Stimulated activated effector memory CD8-positive, alpha-beta T cell treated with anti-CD3 and anti-CD28 coated beads, Interleukin-12 subunit alpha, Interleukin-12 subunit beta, amount 100 ng/mL, for 72 hours (primary cell): ENCODE measurements around the gene RETREG3.
"Not testable (repeated sequence)": the region's sequence is repeated elsewhere in the genome, so short reads cannot be mapped to it uniquely, and the experiment has no call there.

Experiments used
- ATAC-seq: fragments of 150-1000 bp; cut with Tn5 transposase; 2 replicates; pipeline ENCODE4 v1.10.0; 2021
- DNase-seq, 2 donors: peaks; one replicate each; pipeline ENCODE4 v3.0.0; 2021 to 2022; ENCODE audit warnings: low spot score in 2 of 2
- H3K27ac Mint-ChIP-seq: one replicate; pipeline ENCODE4 v1.8.0; 2022; ENCODE audit warnings: mild to moderate bottlenecking, mixed read lengths
- H3K36me3 Mint-ChIP-seq: one replicate; pipeline ENCODE4 v1.8.0; 2022; ENCODE audit warnings: mild to moderate bottlenecking, mixed read lengths
- H3K4me1 Mint-ChIP-seq: one replicate; pipeline ENCODE4 v1.8.0; 2022; ENCODE audit warnings: mixed read lengths
- H3K4me3 Mint-ChIP-seq: one replicate; pipeline ENCODE4 v1.8.0; 2022; ENCODE audit warnings: mild to moderate bottlenecking, mixed read lengths
- H3K9me3 Mint-ChIP-seq: one replicate; pipeline ENCODE4 v1.8.0; 2022; ENCODE audit warnings: mixed read lengths

The RETREG3 gene

GRCh38 chr17:42623732-42624596, 14.8 kb upstream of the RETREG3 start:
- Mint-ChIP-seq H3K27ac (no peak overlapping the region), H3K9me3 (no peaks in the 10 kb centered on the region), H3K36me3 (no peaks in the 10 kb centered on the region), H3K4me1 (peaks cover 2% of the 10 kb centered on the region), H3K4me3 (no peak overlapping the region)
- ATAC-seq (no peak), DNase-seq (no peak)

DNA sequence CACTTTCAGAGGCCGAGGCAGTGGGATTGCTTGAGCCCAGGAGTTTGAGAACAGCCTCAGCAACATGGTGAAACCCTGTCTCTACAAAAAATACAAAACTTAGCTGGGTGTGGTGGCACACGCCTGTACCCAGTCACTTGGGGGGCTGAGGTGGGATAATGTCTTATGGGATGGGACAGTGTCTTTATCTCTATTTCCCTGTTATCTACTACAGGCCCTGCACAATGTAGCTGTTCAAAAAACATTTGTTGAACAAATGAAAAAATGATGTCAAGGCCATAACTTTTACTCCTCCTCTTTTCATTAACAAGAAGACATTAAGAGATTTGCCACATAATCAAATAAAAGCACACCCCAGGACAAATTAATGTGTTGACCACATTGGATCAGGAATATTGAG, 14.1 kb upstream of the RETREG3 start:
- H3K9me3 Mint-ChIP-seq: no peaks in the 10 kb centered on the region
- no peaks in the 10 kb centered on the region for H3K36me3 Mint-ChIP-seq
- ATAC-seq: no peak

DNA sequence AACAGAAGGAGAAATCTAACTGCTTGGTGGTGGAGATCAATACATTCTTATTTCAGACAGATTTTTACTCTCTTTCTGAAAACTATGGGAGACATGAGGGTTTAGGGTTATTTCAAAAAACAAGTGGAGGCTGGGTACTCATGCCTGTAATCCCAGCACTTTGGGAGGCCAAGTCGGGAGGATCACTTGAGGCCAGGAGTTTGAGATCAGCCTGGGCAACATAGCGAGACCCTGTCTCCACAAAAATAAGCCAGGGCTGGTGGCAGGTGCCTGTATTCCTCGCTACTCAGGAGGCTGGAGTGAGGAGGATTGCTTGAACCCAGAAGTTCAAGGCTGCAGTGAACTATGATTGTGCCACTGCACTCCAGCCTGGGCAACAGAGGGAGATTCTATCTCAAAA, 12.8 kb upstream of the RETREG3 start:
- H3K4me3 Mint-ChIP-seq, H3K9me3 Mint-ChIP-seq, H3K36me3 Mint-ChIP-seq, ATAC-seq, DNase-seq, H3K27ac Mint-ChIP-seq: not testable (repeated sequence)
- peaks cover 12% of the 10 kb centered on the region for H3K4me1 Mint-ChIP-seq

More for the DNA sequence above, 14.1 kb upstream of the RETREG3 start:
- Mint-ChIP-seq H3K27ac (no peak overlapping the region), H3K4me3 (no peak overlapping the region), H3K4me1 (peaks cover 9% of the 10 kb centered on the region)
- no peak for DNase-seq

GRCh38 chr17:42618442-42619150, 9.4 kb upstream of the RETREG3 start:
- Mint-ChIP-seq H3K4me3 (no peak overlapping the region), H3K9me3 (no peaks in the 10 kb centered on the region), H3K27ac (peak overlapping the region; percentile 23), H3K4me1 (peaks cover 12% of the 10 kb centered on the region), H3K36me3 (peaks cover 24% of the 10 kb centered on the region)
- ATAC-seq: peak; percentile 37
- no peak for DNase-seq

DNA sequence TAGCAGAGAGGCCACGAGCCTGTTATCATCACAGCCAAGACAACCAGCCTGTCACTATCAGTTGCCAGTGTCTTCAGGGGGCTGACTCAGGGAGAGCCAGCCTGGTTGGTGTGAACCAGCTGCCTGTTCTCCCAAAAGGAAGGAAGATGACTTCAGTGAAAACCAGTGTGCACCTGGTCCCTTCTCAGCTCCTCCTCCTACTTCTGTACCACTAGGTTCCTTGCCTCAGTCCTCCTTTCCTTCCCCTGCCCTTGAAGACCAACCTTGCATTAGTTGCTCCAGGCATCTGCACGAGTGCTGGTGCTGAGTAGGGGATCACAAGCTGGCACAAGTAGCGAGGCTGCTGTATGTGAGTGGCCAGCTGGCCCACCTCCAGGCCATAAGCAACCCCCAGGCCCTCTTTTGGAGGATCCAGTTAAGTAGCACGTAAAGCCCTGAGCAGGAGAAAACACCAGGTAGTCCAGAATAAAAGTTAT, 8.8 kb upstream of the RETREG3 start:
- no peak for ATAC-seq
- DNase-seq: no peak
- no peak overlapping the region for H3K4me3 Mint-ChIP-seq
- H3K4me1 Mint-ChIP-seq: peaks cover 12% of the 10 kb centered on the region
- H3K27ac Mint-ChIP-seq: peak overlapping the region; percentile 23
- H3K36me3 Mint-ChIP-seq: peaks cover 30% of the 10 kb centered on the region
- H3K9me3 Mint-ChIP-seq: no peaks in the 10 kb centered on the region

GRCh38 chr17:42613699-42614295, 4.6 kb upstream of the RETREG3 start:
- no peak for ATAC-seq
- Mint-ChIP-seq H3K27ac (no peak overlapping the region), H3K9me3 (no peaks in the 10 kb centered on the region), H3K4me1 (peaks cover 9% of the 10 kb centered on the region), H3K4me3 (no peak overlapping the region), H3K36me3 (peaks cover 56% of the 10 kb centered on the region)
- DNase-seq: no peak

- Mint-ChIP-seq H3K9me3 (no peaks in the 10 kb centered on the region), H3K4me3 (no peak overlapping the region)
Observed at GRCh38 chr17:42612013-42612412, 2.8 kb upstream of the RETREG3 start.

DNA sequence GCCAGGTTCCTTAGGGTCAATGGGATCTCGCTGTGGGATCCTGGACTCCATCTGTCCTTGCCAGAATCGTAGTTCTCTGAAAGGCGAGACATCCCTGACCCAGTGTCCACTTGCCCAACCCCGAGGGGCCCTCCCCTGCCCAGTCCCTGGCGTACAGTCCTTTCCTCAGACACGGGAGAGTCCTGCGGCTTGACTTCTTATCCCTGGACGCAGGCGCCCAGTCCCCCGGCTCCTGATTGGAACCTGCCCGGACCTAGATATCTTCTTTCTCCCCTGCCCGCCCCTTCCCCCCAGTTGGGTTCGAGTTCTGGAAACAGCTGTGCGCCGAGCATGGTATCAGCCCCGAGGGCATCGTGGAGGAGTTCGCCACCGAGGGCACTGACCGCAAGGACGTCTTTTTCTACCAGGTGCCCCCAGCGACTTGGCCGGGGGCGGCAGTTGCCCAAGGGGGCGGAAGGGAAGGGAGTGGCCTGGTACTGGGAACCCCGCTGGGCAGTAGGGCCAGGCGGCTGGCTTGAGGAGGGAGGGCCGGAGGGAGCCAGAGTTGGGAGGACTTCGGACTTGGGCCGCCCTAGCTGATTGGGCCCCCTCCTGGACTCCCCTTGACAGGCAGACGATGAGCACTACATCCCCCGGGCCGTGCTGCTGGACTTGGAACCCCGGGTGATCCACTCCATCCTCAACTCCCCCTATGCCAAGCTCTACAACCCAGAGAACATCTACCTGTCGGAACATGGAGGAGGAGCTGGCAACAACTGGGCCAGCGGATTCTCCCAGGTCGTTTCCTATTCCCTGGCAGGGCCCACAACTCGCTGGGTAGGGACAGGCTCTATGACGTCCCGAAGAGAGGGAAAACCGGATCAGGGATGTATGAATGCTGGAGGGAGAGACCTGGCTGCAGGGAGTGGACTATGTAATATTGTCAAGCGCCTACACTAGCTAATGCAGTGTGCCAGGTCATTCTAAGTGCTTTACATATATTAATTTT, 934 bp upstream of the RETREG3 start:
- Mint-ChIP-seq H3K27ac (peak overlapping the region; percentile 97), H3K4me3 (peak overlapping the region; percentile 95), H3K36me3 (peaks cover 62% of the 10 kb centered on the region), H3K4me1 (peaks cover 33% of the 10 kb centered on the region)
- H3K9me3 Mint-ChIP-seq, ATAC-seq: not testable (repeated sequence)
- DNase-seq: peak in 1 of 2 donors; percentile 16

More at GRCh38 chr17:42612013-42612412, 2.8 kb upstream of the RETREG3 start:
- no peak for ATAC-seq
- H3K36me3 Mint-ChIP-seq: peaks cover 60% of the 10 kb centered on the region
- no peak overlapping the region for H3K27ac Mint-ChIP-seq
- H3K4me1 Mint-ChIP-seq: peaks cover 14% of the 10 kb centered on the region
- DNase-seq: no peak

DNA sequence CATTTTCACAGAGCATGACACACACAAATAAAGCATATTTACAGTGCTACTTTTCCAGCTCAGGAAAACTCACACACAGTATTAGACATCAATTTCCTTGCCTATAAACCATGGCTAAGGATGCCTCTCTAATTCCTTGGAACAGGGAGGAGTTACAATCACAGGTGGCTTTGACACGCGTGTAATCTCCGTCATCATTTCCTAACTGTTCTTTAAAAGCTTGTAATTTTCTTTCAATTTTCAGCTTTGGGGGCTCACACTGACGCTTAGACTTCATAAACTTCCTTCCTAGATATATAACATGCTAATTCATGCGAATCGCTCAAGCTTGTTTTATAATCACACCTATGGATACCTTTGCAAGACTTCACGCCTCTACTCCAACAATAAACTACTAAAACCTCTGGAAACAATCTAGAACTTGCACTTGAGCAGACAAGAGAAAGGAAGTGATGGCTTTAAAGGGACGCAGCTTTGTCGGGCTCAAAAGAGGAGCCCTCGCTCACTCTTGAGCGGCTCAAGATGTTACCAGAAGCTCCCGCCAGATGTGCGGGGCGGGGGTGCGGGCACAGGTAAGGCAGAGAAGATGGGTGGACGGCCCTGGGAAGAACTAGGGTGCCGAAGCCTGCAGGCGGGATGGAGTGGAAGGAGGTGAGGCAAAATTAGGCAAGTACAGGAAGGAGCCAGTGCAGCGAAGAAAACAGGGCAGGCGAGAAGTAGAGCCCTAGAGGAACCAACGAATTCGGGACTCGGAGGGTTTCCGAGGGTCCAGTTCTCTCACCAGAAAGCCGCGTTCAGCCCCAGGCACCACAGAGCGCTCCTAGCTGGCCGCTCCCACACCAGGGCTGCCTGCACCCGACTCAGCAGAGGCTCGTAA, 631 bp downstream of the RETREG3 start:
- H3K36me3 Mint-ChIP-seq: peaks cover 62% of the 10 kb centered on the region
- DNase-seq (peak in 1 of 2 donors; percentile 70), ATAC-seq (peak; percentile 73)
- H3K4me1 Mint-ChIP-seq: peaks cover 45% of the 10 kb centered on the region
- H3K27ac Mint-ChIP-seq: peak overlapping the region; percentile 97
- no peaks in the 10 kb centered on the region for H3K9me3 Mint-ChIP-seq
- H3K4me3 Mint-ChIP-seq: peak overlapping the region; percentile 95

- Mint-ChIP-seq H3K9me3 (no peaks in the 10 kb centered on the region), H3K27ac (peak overlapping the region; percentile 97), H3K4me3 (peak overlapping the region; percentile 95), H3K4me1 (peaks cover 52% of the 10 kb centered on the region), H3K36me3 (peaks cover 62% of the 10 kb centered on the region)
- ATAC-seq: no peak
- DNase-seq: no peak
Observed at GRCh38 chr17:42607769-42608168, 1.4 kb downstream of the RETREG3 start.

- Mint-ChIP-seq H3K4me3 (no peak overlapping the region), H3K36me3 (peaks cover 70% of the 10 kb centered on the region), H3K27ac (no peak overlapping the region), H3K4me1 (peaks cover 57% of the 10 kb centered on the region), H3K9me3 (no peaks in the 10 kb centered on the region)
- DNase-seq: no peak
- ATAC-seq: no peak
Observed at GRCh38 chr17:42603318-42603717, 5.9 kb downstream of the RETREG3 start.

GRCh38 chr17:42598905-42599304, 10.3 kb downstream of the RETREG3 start:
- Mint-ChIP-seq H3K9me3 (no peaks in the 10 kb centered on the region), H3K4me3 (no peak overlapping the region), H3K27ac (peak overlapping the region; percentile 40), H3K4me1 (peaks cover 20% of the 10 kb centered on the region), H3K36me3 (peaks cover 89% of the 10 kb centered on the region)
- ATAC-seq: no peak
- no peak for DNase-seq

- no peak overlapping the region for H3K4me3 Mint-ChIP-seq
- no peak overlapping the region for H3K27ac Mint-ChIP-seq
- ATAC-seq (no peak), DNase-seq (no peak)
- no peaks in the 10 kb centered on the region for H3K9me3 Mint-ChIP-seq
- peaks cover 11% of the 10 kb centered on the region for H3K4me1 Mint-ChIP-seq
- H3K36me3 Mint-ChIP-seq: peaks cover 96% of the 10 kb centered on the region
Observed at GRCh38 chr17:42596386-42596785, 12.8 kb downstream of the RETREG3 start.

DNA sequence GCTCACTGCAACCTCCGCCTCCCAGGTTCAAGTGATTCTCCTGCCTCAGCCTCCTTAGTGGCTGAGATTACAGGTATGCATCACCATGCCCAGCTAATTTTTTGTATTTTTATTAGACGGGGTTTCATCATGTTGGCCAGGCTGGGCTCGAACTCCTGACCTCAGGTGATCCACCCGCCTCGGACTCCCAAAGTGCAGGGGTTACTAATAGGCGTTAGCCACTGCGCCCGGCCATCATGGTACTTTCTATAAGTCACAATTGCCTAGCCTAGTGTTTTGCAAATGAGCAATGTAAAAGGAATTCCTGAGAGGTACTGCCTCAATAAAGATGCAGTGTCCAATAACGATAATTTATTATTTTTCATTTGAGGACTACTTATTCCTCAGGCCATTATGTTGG, 17.8 kb downstream of the RETREG3 start:
- peak overlapping the region; percentile 26 for H3K27ac Mint-ChIP-seq
- no peaks in the 10 kb centered on the region for H3K9me3 Mint-ChIP-seq
- ATAC-seq (no peak), DNase-seq (no peak)
- H3K4me1 Mint-ChIP-seq: no peaks in the 10 kb centered on the region
- H3K36me3 Mint-ChIP-seq: peaks cover 97% of the 10 kb centered on the region
- no peak overlapping the region for H3K4me3 Mint-ChIP-seq
